IPS-15b (cell line): ENCODE data around the gene PCDHB8.
"Not testable (repeated sequence)": the region's sequence is repeated elsewhere in the genome, so short reads cannot be mapped to it uniquely, and the experiment has no call there.

Experiments
- H3K27me3 ChIP-seq: one replicate; pipeline ENCODE4 v1.6.1; 2013; ENCODE audit warnings: low read length; ENCODE audit not compliant: control insufficient read depth, insufficient read depth
- H3K36me3 ChIP-seq: one replicate; pipeline ENCODE4 v1.6.1; 2013; ENCODE audit warnings: low read length; ENCODE audit not compliant: control insufficient read depth, insufficient read depth
- H3K4me1 ChIP-seq: one replicate; pipeline ENCODE4 v1.6.1; 2013; ENCODE audit warnings: mild to moderate bottlenecking, low read length; ENCODE audit not compliant: control insufficient read depth, insufficient read depth
- H3K4me3 ChIP-seq: one replicate; pipeline ENCODE4 v1.5.1; 2013; ENCODE audit warnings: low read depth, low read length
- H3K9ac ChIP-seq: one replicate; pipeline ENCODE4 v1.6.1; 2013; ENCODE audit warnings: low read depth, mild to moderate bottlenecking, low read length
- H3K9me3 ChIP-seq: one replicate; pipeline ENCODE4 v1.6.1; 2013; ENCODE audit warnings: mild to moderate bottlenecking, low read length; ENCODE audit not compliant: control insufficient read depth, insufficient read depth

The PCDHB8 gene

GRCh38 chr5:141214583-141214982 lies 37.0 kb downstream of the PCDHB8 start:
- not testable (repeated sequence) for H3K9ac ChIP-seq, H3K27me3 ChIP-seq, H3K9me3 ChIP-seq, H3K4me1 ChIP-seq, H3K36me3 ChIP-seq, H3K4me3 ChIP-seq

- not testable (repeated sequence) for H3K4me3 ChIP-seq, H3K9me3 ChIP-seq, H3K36me3 ChIP-seq, H3K9ac ChIP-seq, H3K27me3 ChIP-seq, H3K4me1 ChIP-seq
These were observed 37.9 kb downstream of the PCDHB8 start for GRCh38 chr5:141215504-141215903.

- H3K36me3 ChIP-seq, result not testable (repeated sequence)
These were observed 38.4 kb downstream of the PCDHB8 start for GRCh38 chr5:141216035-141216434.

GRCh38 chr5:141223112-141223783 lies 45.7 kb downstream of the PCDHB8 start, which contains the start of gene PCDHB14:
PCDHB14 (plus strand) TSS chr5:141223343; CDS start chr5:141223506, 163 bp downstream.
- H3K4me1 ChIP-seq, result no peaks in the 10 kb centered on the region
- H3K9ac ChIP-seq, result no peak within 1 kb of the TSS
- H3K27me3 ChIP-seq, result no peaks in the 10 kb centered on the region
- no peak within 1 kb of the TSS for H3K4me3 ChIP-seq
- no peaks in the 10 kb centered on the region for H3K9me3 ChIP-seq
- no peaks in the 10 kb centered on the region for H3K36me3 ChIP-seq

More at GRCh38 chr5:141216035-141216434, 38.4 kb downstream of the PCDHB8 start:
- H3K9me3 ChIP-seq, H3K9ac ChIP-seq, H3K27me3 ChIP-seq, H3K4me1 ChIP-seq, H3K4me3 ChIP-seq: not testable (repeated sequence)

GRCh38 chr5:141224844-141225243 lies 47.3 kb downstream of the PCDHB8 start:
- not testable (repeated sequence) for H3K36me3 ChIP-seq, H3K9ac ChIP-seq, H3K4me3 ChIP-seq, H3K9me3 ChIP-seq, H3K4me1 ChIP-seq, H3K27me3 ChIP-seq

- H3K4me3 ChIP-seq, H3K36me3 ChIP-seq, H3K9me3 ChIP-seq, H3K27me3 ChIP-seq, H3K4me1 ChIP-seq, H3K9ac ChIP-seq: not testable (repeated sequence)
These were observed 47.8 kb downstream of the PCDHB8 start for GRCh38 chr5:141225421-141225820.
